Glutamatergic neuron (in vitro differentiated cells): Measurements from ENCODE around the gene BICDL2. TPM values are rescaled to one million over a fixed set of nuclear protein-coding genes. Genes with fewer than 3 reads are reported as not detected.
A peak's percentile ranks its signal among the peaks of the same experiment; 100 is the strongest.

ENCODE experiments used
- DNase-seq: peaks from one replicate; pipeline ENCODE4 v3.0.0; 2022
- H3K27ac Mint-ChIP-seq: one replicate; pipeline ENCODE4 v1.8.0; 2020; ENCODE audit warnings: mild to moderate bottlenecking, mixed read lengths, inconsistent platforms; ENCODE audit not compliant: unreplicated experiment
- H3K27me3 Mint-ChIP-seq: one replicate; pipeline ENCODE4 v1.8.0; 2020; ENCODE audit warnings: mild to moderate bottlenecking, moderate library complexity, mixed read lengths, inconsistent platforms; ENCODE audit not compliant: unreplicated experiment
- H3K36me3 Mint-ChIP-seq: one replicate; pipeline ENCODE4 v1.8.0; 2020; ENCODE audit warnings: mild to moderate bottlenecking, mixed read lengths, inconsistent platforms; ENCODE audit not compliant: unreplicated experiment
- H3K4me1 Mint-ChIP-seq: one replicate; pipeline ENCODE4 v1.8.0; 2020; ENCODE audit warnings: mild to moderate bottlenecking, low read depth, mixed read lengths, inconsistent platforms; ENCODE audit not compliant: unreplicated experiment
- H3K4me3 Mint-ChIP-seq: one replicate; pipeline ENCODE4 v1.8.0; 2020; ENCODE audit warnings: mild to moderate bottlenecking, mixed read lengths, inconsistent platforms; ENCODE audit not compliant: unreplicated experiment
- H3K9me3 Mint-ChIP-seq: one replicate; pipeline ENCODE4 v1.8.0; 2020; ENCODE audit warnings: mild to moderate bottlenecking, moderate library complexity, mixed read lengths, inconsistent platforms; ENCODE audit not compliant: unreplicated experiment
- CTCF ChIP-seq: fragments of 200-600 bp; sonication (generic); IDR thresholded peaks from one replicate; pipeline ENCODE4 v1.5.0; 2021; ENCODE audit not compliant: partially characterized antibody, unreplicated experiment
- total RNA-seq: library from RNA; stranded (reverse); fragmentation: NEBNext Ultra II Directional; extraction: Animal tissue kit (Norgen Biotek cat#: 25700); gene quantifications from one replicate; pipeline ENCODE4 v1.2.1, GENCODE V29; 2021; ENCODE audit not compliant: unreplicated experiment

BICDL2 gene
- total RNA-seq, 1 donor from 2014 or later = not detected

DNA sequence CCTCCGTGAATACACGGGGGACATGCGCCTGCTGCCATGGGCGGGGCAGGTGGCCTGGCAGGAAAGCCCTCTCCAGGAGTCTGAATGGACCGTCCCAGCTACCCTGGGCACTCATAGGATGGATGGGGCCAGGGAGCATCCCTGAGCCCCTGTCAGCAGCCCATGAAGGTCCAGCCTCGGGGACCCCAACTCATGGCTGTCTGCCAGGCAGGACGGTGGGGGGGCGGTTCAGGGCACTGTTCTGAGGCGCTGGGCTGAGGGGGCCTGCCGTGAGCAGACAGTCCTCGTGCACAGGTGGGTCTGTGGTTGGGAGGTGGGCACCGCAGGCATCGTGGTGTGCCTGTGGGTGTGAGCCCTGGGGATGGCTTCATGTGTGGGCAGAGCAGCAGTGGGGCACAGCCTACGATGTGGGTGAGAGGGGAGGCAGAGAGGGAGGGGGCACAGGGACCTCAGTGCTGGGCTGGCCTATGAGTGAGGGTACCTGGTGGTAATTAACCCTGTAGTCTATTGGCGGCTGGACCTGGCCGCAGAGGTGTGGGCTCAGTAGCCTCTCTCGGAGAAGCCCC, 50.0 kb downstream of the BICDL2 start:
- TF ChIP-seq CTCF = no peak
- H3K9me3 Mint-ChIP-seq = peaks cover 3% of the 10 kb centered on the region
- no peaks in the 10 kb centered on the region for H3K36me3 Mint-ChIP-seq
- H3K4me1 Mint-ChIP-seq = peaks cover under 1% of the 10 kb centered on the region
- DNase-seq = no peak
- peaks cover 4% of the 10 kb centered on the region for H3K27me3 Mint-ChIP-seq
- no peak overlapping the region for H3K27ac Mint-ChIP-seq
- H3K4me3 Mint-ChIP-seq = no peak overlapping the region

GRCh38 chr16:2985893-2986355, 50.8 kb downstream of the BICDL2 start:
- Mint-ChIP-seq H3K27ac (no peak overlapping the region), H3K9me3 (peaks cover 3% of the 10 kb centered on the region), H3K27me3 (peaks cover 6% of the 10 kb centered on the region), H3K36me3 (no peaks in the 10 kb centered on the region), H3K4me1 (peaks cover 5% of the 10 kb centered on the region), H3K4me3 (no peak overlapping the region)
- no peak for DNase-seq
- TF ChIP-seq CTCF = no peak

- Mint-ChIP-seq H3K9me3 (peaks cover 3% of the 10 kb centered on the region), H3K4me3 (no peak overlapping the region), H3K27me3 (peaks cover 6% of the 10 kb centered on the region), H3K27ac (no peak overlapping the region), H3K36me3 (no peaks in the 10 kb centered on the region), H3K4me1 (peaks cover 5% of the 10 kb centered on the region)
- DNase-seq = no peak
- TF ChIP-seq CTCF = no peak
Observed at GRCh38 chr16:2985462-2985861, 51.3 kb downstream of the BICDL2 start.

DNA sequence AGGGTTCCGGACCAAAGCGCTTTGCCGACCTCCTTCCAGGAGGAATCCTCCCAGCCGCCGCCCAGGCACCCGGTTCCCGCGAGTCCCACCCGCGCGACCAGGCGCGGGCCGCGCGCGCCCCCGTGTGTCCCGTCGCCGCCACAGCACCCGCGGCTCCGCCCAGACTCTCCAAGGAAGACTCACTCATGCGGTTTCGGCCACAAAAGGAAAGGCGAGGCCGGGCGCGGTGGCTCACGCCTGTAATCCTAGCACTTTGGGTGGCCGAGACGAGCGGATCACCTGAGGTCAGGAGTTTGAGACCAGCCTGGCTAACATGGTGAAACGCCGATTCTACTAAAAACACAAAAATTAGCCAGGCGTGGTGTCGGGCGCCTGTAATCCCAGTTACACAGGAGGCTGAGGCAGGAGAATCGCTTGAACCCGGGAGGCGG, 53.0 kb downstream of the BICDL2 start:
- Mint-ChIP-seq H3K4me1 (peaks cover 5% of the 10 kb centered on the region), H3K27ac (no peak overlapping the region), H3K9me3 (peaks cover 3% of the 10 kb centered on the region), H3K36me3 (no peaks in the 10 kb centered on the region), H3K27me3 (peaks cover 6% of the 10 kb centered on the region), H3K4me3 (no peak overlapping the region)
- TF ChIP-seq CTCF = peak; percentile 93
- peak; percentile 91 for DNase-seq

DNA sequence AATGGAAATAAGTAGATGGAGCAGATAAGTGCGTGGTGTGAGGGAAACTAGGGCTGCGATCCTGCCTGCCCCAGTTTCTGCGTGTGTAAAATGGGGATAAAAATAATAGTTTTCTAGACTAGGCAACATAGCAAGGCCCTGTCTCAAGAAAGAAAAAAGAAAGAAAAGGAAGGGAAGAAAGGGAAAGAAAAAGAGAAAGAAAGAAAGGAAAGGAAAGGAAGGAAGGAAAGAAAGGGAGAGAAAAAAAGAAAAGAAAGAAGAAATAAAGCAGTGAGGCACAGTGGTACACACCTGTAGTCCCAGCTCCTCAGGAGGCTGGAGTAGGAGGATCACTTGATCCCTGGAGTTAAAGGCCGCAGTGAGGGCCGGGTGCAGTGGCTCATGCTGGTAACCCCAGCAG, 54.3 kb downstream of the BICDL2 start:
- no peak for TF ChIP-seq CTCF
- no peak overlapping the region for H3K4me3 Mint-ChIP-seq
- peaks cover 3% of the 10 kb centered on the region for H3K9me3 Mint-ChIP-seq
- H3K36me3 Mint-ChIP-seq = no peaks in the 10 kb centered on the region
- no peak for DNase-seq
- H3K4me1 Mint-ChIP-seq = peaks cover 5% of the 10 kb centered on the region
- no peak overlapping the region for H3K27ac Mint-ChIP-seq
- H3K27me3 Mint-ChIP-seq = peaks cover 6% of the 10 kb centered on the region
